PC-9 (cell line): ENCODE measurements around the gene PDE10A.

Experiments used
- CTCF ChIP-seq: fragments of 200-600 bp; sonication (generic); conservative IDR thresholded peaks from 2 replicates; pipeline ENCODE4 v1.6.1; 2017; ENCODE audit warnings: mixed run types, antibody characterized with exemption, mild to moderate bottlenecking, moderate library complexity
- EZH2 ChIP-seq: fragments of 200-600 bp; sonication (generic); IDR thresholded peaks from 2 replicates; pipeline ENCODE4 v1.8.0; 2017; ENCODE audit warnings: antibody characterized with exemption, low read depth

GRCh38 chr6:165390475-165390874, 272.6 kb downstream of the PDE10A start:
- TF ChIP-seq CTCF = no peak
- TF ChIP-seq EZH2 = no peak
